GM15510 (cell line): ENCODE measurements around the gene DDR2.

Experiments used
- POLR2A ChIP-seq: IDR thresholded peaks from 3 replicates; pipeline ENCODE4 v1.6.1; 2011; ENCODE audit warnings: borderline replicate concordance; ENCODE audit not compliant: insufficient read length; ENCODE audit errors: extremely low read depth

The DDR2 gene

GRCh38 chr1:162733336-162733590, 101.0 kb downstream of the DDR2 start:
- TF ChIP-seq POLR2A: no peak

DNA sequence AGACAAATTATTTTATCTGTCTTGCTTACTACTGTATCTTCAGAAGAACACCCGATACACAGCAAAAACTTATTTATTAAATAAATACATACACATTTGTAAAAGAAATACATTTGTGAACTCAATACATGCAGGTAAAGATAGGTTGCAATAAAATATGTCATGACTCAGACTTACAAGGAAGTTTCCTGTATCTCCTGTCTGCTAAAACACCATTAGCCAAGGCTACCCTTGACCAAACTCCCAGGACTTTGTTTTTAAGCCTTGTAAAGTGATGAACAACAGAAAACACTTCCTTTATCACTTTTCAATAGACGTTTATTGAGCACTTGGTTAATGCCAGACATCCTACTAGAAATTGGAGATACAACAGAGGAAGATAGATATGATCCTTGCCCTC, 101.8 kb downstream of the DDR2 start:
- TF ChIP-seq POLR2A: no peak

DNA sequence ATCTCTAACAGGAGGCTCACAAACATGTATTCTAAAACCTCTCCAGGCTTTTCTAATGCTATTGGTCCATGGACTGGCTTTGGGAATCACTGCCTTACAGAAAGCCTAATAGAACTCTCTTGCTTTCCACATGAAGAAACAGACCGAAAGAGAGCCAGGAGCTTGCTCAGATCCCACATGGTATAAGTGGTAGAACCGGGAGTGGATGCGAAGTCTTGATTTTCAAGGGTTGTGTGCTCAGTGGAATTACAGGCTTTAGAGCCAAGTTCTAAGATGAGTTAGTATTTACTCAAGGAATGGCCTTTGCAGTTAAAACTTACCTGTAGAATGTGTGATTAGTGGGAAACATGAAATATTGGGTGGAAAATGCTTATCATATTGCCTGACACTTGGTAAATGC, 103.9 kb downstream of the DDR2 start:
- TF ChIP-seq POLR2A: no peak

DNA sequence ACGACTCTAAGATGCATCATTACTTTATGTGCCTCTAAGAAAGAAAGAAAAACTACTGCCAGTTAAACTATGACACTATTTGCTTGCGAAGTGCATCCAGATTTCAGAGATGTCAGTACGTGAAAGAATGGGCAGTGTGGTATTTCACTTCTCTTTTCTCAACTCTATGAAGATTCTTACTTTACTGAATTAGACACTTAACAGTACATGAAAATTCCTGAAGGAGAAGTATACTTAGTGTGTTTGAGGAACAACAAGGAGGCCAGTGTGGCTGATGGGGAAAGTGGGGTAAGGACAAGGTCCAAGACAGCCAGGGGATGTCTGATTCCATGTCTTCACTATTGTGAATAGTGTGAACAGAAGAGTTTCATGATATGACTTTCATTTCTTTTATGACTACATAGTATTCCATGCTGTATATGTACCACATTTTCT, 104.4 kb downstream of the DDR2 start:
- TF ChIP-seq POLR2A: no peak

GRCh38 chr1:162740755-162741154, 108.5 kb downstream of the DDR2 start:
- TF ChIP-seq POLR2A: no peak

DNA sequence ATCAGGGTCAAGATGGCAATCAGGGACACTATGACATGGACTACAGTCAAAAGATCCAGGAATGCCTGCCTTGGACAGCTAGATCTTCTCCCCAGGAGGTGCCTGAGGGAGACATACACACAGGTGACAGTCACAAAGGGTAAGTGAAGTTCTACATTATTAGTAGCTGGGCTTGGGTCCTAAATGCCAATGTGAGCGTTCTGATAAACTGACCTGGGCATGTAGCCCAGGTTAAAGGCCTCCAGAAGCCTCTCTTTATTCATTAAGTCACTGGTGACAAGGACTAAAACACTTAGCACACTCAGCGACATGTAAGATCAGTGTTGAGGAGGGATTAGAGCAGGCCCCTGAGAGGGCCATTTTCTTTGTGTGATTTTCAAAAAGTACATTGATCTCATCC, 109.3 kb downstream of the DDR2 start:
- TF ChIP-seq POLR2A: no peak

DNA sequence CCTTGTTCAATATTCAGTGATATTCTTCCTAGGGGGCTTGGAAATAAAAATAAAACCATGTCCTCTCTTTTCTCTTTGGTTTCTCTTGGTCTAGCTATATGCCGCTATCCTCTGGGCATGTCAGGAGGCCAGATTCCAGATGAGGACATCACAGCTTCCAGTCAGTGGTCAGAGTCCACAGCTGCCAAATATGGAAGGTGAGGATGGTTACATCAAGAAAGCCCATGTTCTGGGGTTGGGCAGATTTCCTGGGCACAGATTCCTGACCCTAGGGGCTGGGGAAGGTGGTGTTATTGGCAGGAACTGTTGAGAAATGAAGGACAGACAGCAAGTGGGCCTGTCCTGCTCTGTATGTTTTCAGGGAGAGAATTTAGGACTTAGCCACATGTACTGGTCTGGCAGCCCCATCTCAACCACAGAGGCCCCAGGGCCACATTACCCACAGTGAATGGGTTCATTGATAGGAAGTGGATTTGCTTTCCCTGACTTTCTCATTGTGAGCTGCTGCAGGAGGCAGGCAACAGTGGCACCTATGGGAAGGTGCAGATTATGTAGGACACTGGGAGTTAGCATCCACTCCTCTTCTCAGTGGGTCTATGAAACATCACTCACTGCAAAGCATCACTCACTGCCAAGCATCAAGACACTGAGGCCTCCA, 120.9 kb downstream of the DDR2 start:
- TF ChIP-seq POLR2A: no peak

DNA sequence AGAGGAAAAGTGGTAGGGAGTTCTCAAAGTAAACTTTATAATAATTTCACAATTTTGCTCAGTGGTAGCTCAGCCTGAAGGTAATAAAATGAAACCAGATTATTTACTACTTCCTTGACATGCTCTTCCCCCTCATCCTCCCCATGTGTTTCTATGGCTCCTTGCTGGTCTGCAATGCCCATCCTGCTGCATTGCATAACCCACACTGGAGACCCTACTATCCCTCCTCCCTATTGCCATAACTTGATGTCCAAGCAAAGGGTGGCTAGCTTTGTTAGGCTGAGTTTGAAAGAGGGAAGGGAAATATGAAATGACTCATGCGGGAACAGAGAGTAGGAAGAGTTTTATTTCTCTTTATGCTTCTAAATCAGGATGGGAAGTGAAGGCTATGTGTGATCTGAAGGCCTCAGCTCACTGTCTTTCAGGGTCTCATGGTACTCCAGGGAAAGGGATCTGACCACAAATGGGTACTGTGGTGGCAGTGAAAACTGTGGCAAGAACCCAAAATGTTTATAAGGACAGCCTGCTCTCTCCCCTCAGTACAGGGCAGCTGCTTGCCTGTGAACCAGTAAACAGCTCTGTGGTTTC, 121.8 kb downstream of the DDR2 start:
- TF ChIP-seq POLR2A: no peak

GRCh38 chr1:162755306-162755705, 123.0 kb downstream of the DDR2 start:
- TF ChIP-seq POLR2A: no peak

- TF ChIP-seq POLR2A: no peak
Measured at GRCh38 chr1:162756523-162756922, 124.3 kb downstream of the DDR2 start.

- TF ChIP-seq POLR2A: no peak
Measured at GRCh38 chr1:162757476-162757875, 125.2 kb downstream of the DDR2 start.

GRCh38 chr1:162765788-162766187, 133.5 kb downstream of the DDR2 start:
- TF ChIP-seq POLR2A: no peak

GRCh38 chr1:162772571-162773154, 140.4 kb downstream of the DDR2 start:
- TF ChIP-seq POLR2A: no peak

DNA sequence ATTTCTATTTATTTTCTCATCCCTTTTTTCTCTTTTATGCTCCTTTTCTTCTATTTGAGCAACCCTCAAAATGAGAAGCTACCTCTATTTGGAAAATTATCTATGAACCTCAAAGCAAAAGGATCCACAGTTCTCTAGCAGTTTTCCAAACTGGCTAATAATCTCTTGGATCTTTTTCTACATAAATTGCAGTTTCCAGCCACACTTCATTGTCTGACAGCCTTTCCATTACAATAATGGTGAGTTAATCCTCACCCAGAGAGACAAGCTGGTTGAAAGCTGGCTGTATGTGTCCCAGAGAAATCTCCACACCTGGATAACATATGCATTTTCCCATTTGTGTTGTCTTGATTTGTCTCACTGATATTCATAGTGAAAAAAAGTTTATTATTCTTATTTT, 141.7 kb downstream of the DDR2 start:
- TF ChIP-seq POLR2A: no peak

DNA sequence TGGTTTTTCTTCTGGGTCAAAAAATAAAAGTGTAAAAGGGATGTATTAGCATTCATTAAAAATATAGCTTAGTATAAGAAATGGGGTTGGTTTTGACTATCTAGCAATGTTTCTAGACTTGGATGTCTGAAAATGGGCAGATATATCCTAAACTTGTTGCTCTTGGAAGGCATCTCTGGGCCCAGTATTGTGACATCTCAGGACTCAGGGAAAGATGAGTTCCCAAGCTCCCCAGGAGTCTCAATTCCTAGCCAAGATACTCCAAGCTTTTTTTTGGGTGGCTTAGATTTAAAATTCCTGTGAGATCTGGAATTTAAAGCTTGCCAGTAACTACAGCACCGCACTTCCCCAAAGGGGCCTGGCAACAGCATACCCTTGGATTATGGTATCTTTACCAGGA, 146.8 kb downstream of the DDR2 start:
- no peak for TF ChIP-seq POLR2A

- no peak for TF ChIP-seq POLR2A
Measured at GRCh38 chr1:162782671-162783070, 150.4 kb downstream of the DDR2 start.
